Naive thymus-derived CD8-positive, alpha-beta T cell (primary cell): ENCODE measurements around the gene GALNT18. TPM values are rescaled to one million over a fixed set of nuclear protein-coding genes. Genes with fewer than 3 reads are reported as not detected.

Experiments
- ATAC-seq, 2 donors: fragments of 150-1000 bp; cut with Tn5 transposase in 1 of 2; sonication (Bioruptor Pico), chemical (Tn5 transposase) in 1 of 2; 1 replicate in 1 of 2; 2 replicates in 1 of 2; pipeline ENCODE4 v1.10.0; 2021; ENCODE audit warnings: mild to moderate bottlenecking in 2 of 2, moderate library complexity in 2 of 2
- POLR2A ChIA-PET: fragments of 350-600 bp; sonication (Branson Sonifier 250); formaldehyde crosslinking; loops from one replicate; lab custom pipeline; 2021; ENCODE audit warnings: antibody characterized with exemption; lab: Charles Lee
- DNase-seq, 10 donors: peaks; one replicate each; pipeline versions ENCODE4 v3.0.0 to v3.0.0-alpha.2; 2020 to 2022
- H3K27ac Mint-ChIP-seq, 10 donors: one replicate each; pipeline ENCODE4 v1.8.0; 2020 to 2022; ENCODE audit warnings: mild to moderate bottlenecking in 10 of 10, mixed read lengths in 10 of 10, moderate library complexity in 4 of 10, inconsistent platforms in 1 of 10
- H3K27me3 Mint-ChIP-seq, 5 donors: one replicate each; pipeline ENCODE4 v1.8.0; 2021 to 2022; ENCODE audit warnings: mixed read lengths in 5 of 5
- H3K36me3 Mint-ChIP-seq, 3 donors: one replicate each; pipeline ENCODE4 v1.8.0; 2020 to 2022; ENCODE audit warnings: mixed read lengths in 3 of 3, mild to moderate bottlenecking in 2 of 3, inconsistent platforms in 1 of 3
- H3K4me1 Mint-ChIP-seq, 4 donors: one replicate each; pipeline ENCODE4 v1.8.0; 2021 to 2022; ENCODE audit warnings: mixed read lengths in 4 of 4
- H3K4me3 Mint-ChIP-seq, 10 donors: one replicate each; pipeline ENCODE4 v1.8.0; 2020 to 2022; ENCODE audit warnings: mild to moderate bottlenecking in 10 of 10, mixed read lengths in 10 of 10, moderate library complexity in 6 of 10, inconsistent platforms in 1 of 10
- H3K9me3 Mint-ChIP-seq, 9 donors: one replicate each; pipeline ENCODE4 v1.8.0; 2020 to 2022; ENCODE audit warnings: mixed read lengths in 9 of 9, mild to moderate bottlenecking in 3 of 9, inconsistent platforms in 1 of 9, moderate library complexity in 1 of 9
- polyA plus RNA-seq, 3 donors: library from polyadenylated mRNA; unstranded; fragments of 300-500 nt; fragmentation: Illumina TruSeq; gene quantifications; one replicate each; pipeline ENCODE4 v1.2.3, GENCODE V29; 2021
- total RNA-seq, 8 experiments: library from RNA in 2 of 8; stranded (reverse) in 2 of 8; gene quantifications; one replicate each; pipeline ENCODE4 v1.2.3 and lab custom pipeline; 2021 to 2026

The GALNT18 gene
- total and polyA plus RNA-seq, 5 experiments from 2014 or later: not detected

- POLR2A ChIA-PET: no interaction called here
- ATAC-seq: peak in 1 of 2 donors; percentile 12
- Mint-ChIP-seq H3K9me3 (peaks cover 0 to 14% (median 3%) of the 10 kb centered on the region in 9 donors), H3K4me3 (no peak overlapping the region), H3K27me3 (peaks cover 0 to 3% (median 0%) of the 10 kb centered on the region in 5 donors), H3K27ac (no peak overlapping the region), H3K36me3 (no peaks in the 10 kb centered on the region), H3K4me1 (no peaks in the 10 kb centered on the region)
- DNase-seq: no peak
Measured at GRCh38 chr11:11531131-11531908, 90.5 kb downstream of the GALNT18 start.

- Mint-ChIP-seq H3K27me3 (peaks cover 0 to 8% (median 2%) of the 10 kb centered on the region in 5 donors), H3K4me1 (peaks cover 0 to 2% (median 0%) of the 10 kb centered on the region in 4 donors), H3K9me3 (peaks cover 0 to 14% (median 1%) of the 10 kb centered on the region in 9 donors), H3K36me3 (no peaks in the 10 kb centered on the region), H3K4me3 (no peak overlapping the region), H3K27ac (no peak overlapping the region)
- POLR2A ChIA-PET: no interaction called here
- DNase-seq (no peak), ATAC-seq (no peak)
Measured at GRCh38 chr11:11528986-11529385, 92.8 kb downstream of the GALNT18 start.

GRCh38 chr11:11525283-11525682 is 96.5 kb downstream of the GALNT18 start:
- H3K27me3 Mint-ChIP-seq: peaks cover 0 to 11% (median 2%) of the 10 kb centered on the region in 5 donors
- H3K4me1 Mint-ChIP-seq: peaks cover 0 to 4% (median 0%) of the 10 kb centered on the region in 4 donors
- no peak overlapping the region for H3K4me3 Mint-ChIP-seq
- H3K9me3 Mint-ChIP-seq: peaks cover 0 to 14% (median 1%) of the 10 kb centered on the region in 9 donors
- H3K27ac Mint-ChIP-seq: no peak overlapping the region
- no peak for ATAC-seq
- no peaks in the 10 kb centered on the region for H3K36me3 Mint-ChIP-seq
- DNase-seq: no peak
- POLR2A ChIA-PET: no interaction called here

- ATAC-seq (no peak), DNase-seq (no peak)
- Mint-ChIP-seq H3K4me3 (no peak overlapping the region), H3K4me1 (peaks cover 0 to 4% (median 0%) of the 10 kb centered on the region in 4 donors), H3K27ac (no peak overlapping the region), H3K9me3 (peaks cover 0 to 14% (median 1%) of the 10 kb centered on the region in 9 donors), H3K36me3 (no peaks in the 10 kb centered on the region), H3K27me3 (peaks cover 0 to 11% (median 2%) of the 10 kb centered on the region in 5 donors)
- POLR2A ChIA-PET: no interaction called here
Measured at GRCh38 chr11:11524436-11525061, 97.3 kb downstream of the GALNT18 start.

GRCh38 chr11:11522591-11522990 is 99.2 kb downstream of the GALNT18 start:
- DNase-seq (no peak), ATAC-seq (no peak)
- POLR2A ChIA-PET: no interaction called here
- no peaks in the 10 kb centered on the region for H3K9me3 Mint-ChIP-seq
- H3K27me3 Mint-ChIP-seq: peaks cover 0 to 16% (median 3%) of the 10 kb centered on the region in 5 donors
- no peak overlapping the region for H3K4me3 Mint-ChIP-seq
- peaks cover 0 to 4% (median 0%) of the 10 kb centered on the region in 4 donors for H3K4me1 Mint-ChIP-seq
- no peaks in the 10 kb centered on the region for H3K36me3 Mint-ChIP-seq
- H3K27ac Mint-ChIP-seq: no peak overlapping the region

GRCh38 chr11:11521306-11522002 is 100.4 kb downstream of the GALNT18 start:
- no peak overlapping the region for H3K27ac Mint-ChIP-seq
- DNase-seq: no peak
- H3K36me3 Mint-ChIP-seq: no peaks in the 10 kb centered on the region
- ATAC-seq: no peak
- H3K9me3 Mint-ChIP-seq: no peaks in the 10 kb centered on the region
- POLR2A ChIA-PET: no interaction called here
- peaks cover 0 to 4% (median 0%) of the 10 kb centered on the region in 4 donors for H3K4me1 Mint-ChIP-seq
- no peak overlapping the region for H3K4me3 Mint-ChIP-seq
- H3K27me3 Mint-ChIP-seq: peaks cover 0 to 16% (median 3%) of the 10 kb centered on the region in 5 donors

GRCh38 chr11:11520231-11521015 is 101.4 kb downstream of the GALNT18 start:
- Mint-ChIP-seq H3K9me3 (no peaks in the 10 kb centered on the region), H3K4me3 (no peak overlapping the region), H3K27me3 (peaks cover 2 to 16% (median 5%) of the 10 kb centered on the region in 5 donors), H3K36me3 (no peaks in the 10 kb centered on the region), H3K27ac (no peak overlapping the region), H3K4me1 (peaks cover 0 to 4% (median 0%) of the 10 kb centered on the region in 4 donors)
- ATAC-seq (no peak), DNase-seq (no peak)
- POLR2A ChIA-PET: no interaction called here

GRCh38 chr11:11519184-11519583 is 102.6 kb downstream of the GALNT18 start:
- Mint-ChIP-seq H3K4me3 (no peak overlapping the region), H3K4me1 (peaks cover 0 to 2% (median 0%) of the 10 kb centered on the region in 4 donors), H3K27ac (no peak overlapping the region), H3K36me3 (no peaks in the 10 kb centered on the region), H3K9me3 (no peaks in the 10 kb centered on the region), H3K27me3 (peaks cover 0 to 12% (median 3%) of the 10 kb centered on the region in 5 donors)
- no peak for ATAC-seq
- POLR2A ChIA-PET: no interaction called here
- DNase-seq: no peak

GRCh38 chr11:11514246-11514645 is 107.6 kb downstream of the GALNT18 start:
- peaks cover 0 to 10% (median 5%) of the 10 kb centered on the region in 5 donors for H3K27me3 Mint-ChIP-seq
- no peaks in the 10 kb centered on the region for H3K4me1 Mint-ChIP-seq
- DNase-seq (no peak), ATAC-seq (no peak)
- H3K36me3 Mint-ChIP-seq: no peaks in the 10 kb centered on the region
- H3K4me3 Mint-ChIP-seq: no peak overlapping the region
- H3K27ac Mint-ChIP-seq: no peak overlapping the region
- POLR2A ChIA-PET: no interaction called here
- H3K9me3 Mint-ChIP-seq: no peaks in the 10 kb centered on the region

GRCh38 chr11:11513422-11513821 is 108.4 kb downstream of the GALNT18 start:
- Mint-ChIP-seq H3K4me3 (no peak overlapping the region), H3K27ac (no peak overlapping the region), H3K4me1 (no peaks in the 10 kb centered on the region), H3K36me3 (no peaks in the 10 kb centered on the region), H3K27me3 (peaks cover 0 to 10% (median 0%) of the 10 kb centered on the region in 5 donors), H3K9me3 (no peaks in the 10 kb centered on the region)
- POLR2A ChIA-PET: no interaction called here
- no peak for DNase-seq
- ATAC-seq: no peak

- Mint-ChIP-seq H3K4me3 (no peak overlapping the region), H3K27ac (no peak overlapping the region), H3K4me1 (no peaks in the 10 kb centered on the region), H3K9me3 (no peaks in the 10 kb centered on the region), H3K27me3 (peaks cover 0 to 10% (median 0%) of the 10 kb centered on the region in 5 donors), H3K36me3 (no peaks in the 10 kb centered on the region)
- POLR2A ChIA-PET: no interaction called here
- DNase-seq (no peak), ATAC-seq (no peak)
Measured at GRCh38 chr11:11512929-11513328, 108.9 kb downstream of the GALNT18 start.

GRCh38 chr11:11512502-11512901 is 109.3 kb downstream of the GALNT18 start:
- POLR2A ChIA-PET: no interaction called here
- Mint-ChIP-seq H3K4me3 (no peak overlapping the region), H3K4me1 (no peaks in the 10 kb centered on the region), H3K36me3 (no peaks in the 10 kb centered on the region), H3K9me3 (no peaks in the 10 kb centered on the region), H3K27ac (no peak overlapping the region), H3K27me3 (peaks cover 0 to 10% (median 0%) of the 10 kb centered on the region in 5 donors)
- ATAC-seq (no peak), DNase-seq (no peak)
